HG03460 (cell line): Measurements from ENCODE around the gene PLB1.

Experiments used
- ATAC-seq: cut with Tn5 transposase; IDR thresholded peaks from one replicate; pipeline ENCODE4 v1.9.1; 2021; ENCODE audit not compliant: unreplicated experiment

The PLB1 gene

DNA sequence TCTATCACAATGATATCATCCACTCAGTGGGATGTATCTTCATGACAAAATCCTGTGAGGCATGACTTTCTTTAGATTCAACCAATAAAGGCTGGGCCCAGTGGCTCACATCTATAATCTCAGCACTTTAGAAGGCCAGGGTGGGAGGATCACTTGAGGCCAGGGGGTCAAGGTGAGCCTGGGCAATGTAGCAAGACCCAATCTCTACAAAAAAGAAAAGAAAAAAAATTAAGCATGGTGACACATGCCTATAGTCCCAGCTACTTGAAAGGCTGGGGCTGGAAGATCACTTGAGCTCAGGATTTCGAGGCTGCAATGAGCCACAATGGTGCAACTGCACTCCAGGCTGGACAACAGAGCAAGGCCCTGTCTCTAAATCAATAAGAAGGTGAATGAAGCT is 68.0 kb downstream of the PLB1 start:
- ATAC-seq, result no peak

DNA sequence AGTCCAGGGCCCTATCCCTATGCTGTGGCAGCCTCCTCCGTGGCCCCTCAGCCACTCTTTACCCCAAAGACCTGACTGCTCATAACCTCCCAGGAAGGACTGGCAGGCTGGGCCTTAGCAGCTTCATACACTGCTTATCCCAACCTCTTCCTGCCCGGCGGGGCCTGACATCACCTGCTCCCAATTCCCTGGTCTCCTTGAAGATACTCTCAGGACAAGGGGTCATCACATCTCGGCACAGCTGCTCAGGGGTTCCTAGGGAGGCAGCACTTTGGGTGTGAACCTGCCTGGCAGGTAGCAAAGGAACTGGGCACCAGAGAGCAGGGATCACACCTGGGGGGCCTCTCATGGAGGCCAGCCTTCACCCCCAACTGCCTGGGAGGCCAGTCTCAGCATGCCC is 68.5 kb downstream of the PLB1 start:
- no peak for ATAC-seq

GRCh38 chr2:28565033-28565432 is 69.2 kb downstream of the PLB1 start:
- ATAC-seq, result no peak

DNA sequence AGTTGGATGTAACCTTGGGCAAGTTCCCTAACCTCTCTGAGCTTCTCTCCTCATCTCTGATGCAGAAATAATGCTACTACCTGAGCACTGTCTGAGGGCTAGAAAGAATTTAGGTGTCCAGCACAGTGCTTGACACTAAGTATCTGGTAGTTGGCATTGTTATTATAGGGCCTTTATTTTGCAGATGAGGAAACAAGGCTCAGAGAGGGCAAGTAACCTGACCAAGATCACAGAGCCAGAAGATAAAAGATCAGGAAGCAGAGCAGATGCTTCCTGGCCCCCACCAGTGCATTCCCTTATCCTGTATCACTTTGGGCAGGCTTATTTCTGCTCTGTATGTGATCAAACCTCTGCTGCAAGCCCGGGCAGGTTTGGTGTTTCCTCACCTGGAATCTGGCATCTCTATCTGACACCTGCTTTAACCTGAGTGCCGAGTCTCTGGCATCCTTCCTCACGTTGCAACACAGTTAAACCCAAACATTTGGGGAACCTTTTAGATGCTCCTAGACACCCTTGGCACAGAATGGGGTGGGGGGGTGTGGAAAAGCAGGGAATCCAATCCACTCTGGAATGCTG is 69.9 kb downstream of the PLB1 start:
- ATAC-seq, result no peak

DNA sequence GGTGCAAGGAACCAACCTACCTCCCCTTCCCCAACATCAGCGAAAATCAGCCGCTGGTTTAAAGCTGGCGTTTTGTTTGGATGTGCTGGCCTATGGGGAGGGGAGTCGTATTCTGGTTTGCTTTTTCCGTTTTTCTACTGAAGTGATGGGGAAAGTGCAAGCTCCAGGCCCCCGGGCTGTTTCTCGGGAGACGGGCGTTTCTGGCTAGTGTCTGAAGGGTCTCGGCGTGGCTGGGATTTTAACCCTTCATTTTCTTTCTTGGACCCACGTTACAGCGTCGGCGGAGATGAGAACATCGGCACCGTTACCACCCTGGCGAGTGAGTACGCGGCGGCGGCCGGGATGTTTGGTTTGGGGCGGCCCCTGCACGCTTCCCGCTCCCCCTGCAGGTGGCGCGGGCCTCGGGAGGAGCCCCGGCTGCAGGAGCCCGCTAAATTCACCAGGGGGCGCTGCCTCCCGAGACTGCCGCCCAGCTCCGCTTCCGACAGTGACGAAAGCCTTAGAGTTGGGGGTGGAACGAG is 70.7 kb downstream of the PLB1 start:
- ATAC-seq, result peak; percentile 97

GRCh38 chr2:28567061-28567471 is 71.2 kb downstream of the PLB1 start:
- peak; percentile 19 for ATAC-seq

DNA sequence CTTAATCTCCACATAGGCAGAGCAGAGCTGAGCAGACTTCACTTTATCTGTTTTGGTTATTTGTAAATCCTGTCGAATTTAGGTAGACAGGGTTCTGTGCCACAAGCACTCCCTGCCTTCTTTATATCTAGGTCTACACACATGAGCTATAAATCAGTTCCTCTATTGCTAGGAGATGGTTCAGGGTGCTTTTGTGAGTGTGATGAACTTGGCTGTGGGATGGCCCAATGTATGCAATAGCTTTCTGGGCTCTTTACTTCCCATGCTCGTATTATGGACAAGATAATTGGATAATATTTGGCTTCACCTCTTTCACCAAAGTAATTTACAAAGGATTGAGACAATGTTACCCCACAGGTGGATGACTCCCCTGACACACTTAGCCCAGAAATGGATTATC is 72.2 kb downstream of the PLB1 start:
- ATAC-seq, result no peak

GRCh38 chr2:28568533-28568932 is 72.7 kb downstream of the PLB1 start:
- no peak for ATAC-seq

GRCh38 chr2:28570431-28570830 is 74.6 kb downstream of the PLB1 start:
- no peak for ATAC-seq

DNA sequence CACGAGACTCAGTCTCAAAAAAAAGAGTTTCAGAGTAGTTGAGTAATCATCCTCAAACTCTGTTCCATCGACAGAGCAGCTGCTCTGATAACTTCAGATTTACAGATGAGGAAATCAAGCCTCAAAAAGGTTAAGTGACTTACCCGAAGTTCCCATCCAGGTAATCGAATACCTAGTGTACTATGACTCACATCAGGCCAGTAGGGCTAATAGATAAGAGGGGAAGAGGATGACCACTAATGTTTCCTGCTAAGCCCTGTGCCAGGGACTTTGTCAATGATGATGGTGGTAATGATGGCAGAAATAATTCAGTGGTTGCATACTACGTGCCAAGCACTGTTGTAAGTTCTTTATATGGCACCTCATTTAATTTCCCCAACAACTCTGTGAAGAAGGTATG is 80.9 kb downstream of the PLB1 start:
- ATAC-seq, result no peak

DNA sequence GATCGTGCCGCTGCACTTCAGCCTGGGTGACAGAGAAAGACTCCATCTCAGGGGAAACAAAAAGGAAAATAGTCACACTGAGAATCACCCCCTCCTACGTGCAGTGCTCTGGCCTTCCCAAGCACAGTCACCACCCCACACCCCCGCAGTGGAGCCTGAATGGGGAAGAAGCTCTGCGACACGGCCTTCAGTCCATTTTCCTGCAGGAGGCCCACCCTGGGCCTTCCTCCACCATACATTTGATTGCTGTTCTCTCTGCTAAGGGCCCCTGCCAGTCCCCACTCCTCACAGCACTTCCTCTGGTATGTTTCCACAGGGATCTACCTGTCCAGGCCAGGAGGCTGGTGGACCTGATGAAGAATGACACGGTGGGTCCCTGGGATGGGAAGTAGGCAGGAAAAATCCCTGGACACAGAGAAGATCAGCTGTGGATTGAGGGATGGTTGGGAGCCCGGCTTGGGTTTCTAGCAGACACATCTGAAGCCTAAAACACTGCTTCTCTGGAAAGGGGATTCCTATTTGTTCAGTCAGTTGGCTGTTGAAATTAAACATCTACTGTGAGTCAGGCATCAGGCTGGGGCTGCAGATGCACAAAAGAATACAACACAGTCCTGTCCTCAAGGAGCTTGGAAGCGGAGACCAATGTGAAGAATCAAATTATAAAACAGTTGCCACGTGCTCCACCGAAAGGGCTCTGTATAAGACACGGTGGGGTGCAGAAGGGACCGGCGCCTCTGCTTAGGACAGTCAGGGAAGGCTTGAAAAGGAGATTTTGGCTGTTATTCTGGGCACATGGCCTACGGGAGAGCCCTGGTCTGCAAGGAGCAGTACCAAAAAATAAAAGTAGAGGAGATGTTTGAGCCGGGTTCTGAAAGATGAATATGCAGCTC is 82.2 kb downstream of the PLB1 start:
- no peak for ATAC-seq

DNA sequence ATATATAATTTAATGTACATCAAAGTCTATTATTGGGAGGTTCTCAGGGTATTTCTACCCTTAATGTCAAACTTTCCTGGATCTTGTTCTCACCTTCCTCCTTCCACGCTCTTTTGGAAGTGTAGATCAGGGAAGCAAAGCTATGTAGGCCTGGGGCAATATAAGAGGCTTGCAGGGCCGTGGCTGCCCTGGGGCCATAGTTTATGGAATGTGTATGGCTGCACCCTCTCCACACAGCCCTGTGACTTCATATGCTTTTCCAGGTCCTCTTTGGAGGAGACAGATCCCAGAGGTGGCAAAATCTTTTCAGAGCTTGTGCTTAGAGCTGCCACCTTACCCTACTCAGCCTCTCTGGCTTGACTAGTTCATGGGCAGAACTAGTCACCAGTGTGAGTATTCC is 82.9 kb downstream of the PLB1 start:
- no peak for ATAC-seq

DNA sequence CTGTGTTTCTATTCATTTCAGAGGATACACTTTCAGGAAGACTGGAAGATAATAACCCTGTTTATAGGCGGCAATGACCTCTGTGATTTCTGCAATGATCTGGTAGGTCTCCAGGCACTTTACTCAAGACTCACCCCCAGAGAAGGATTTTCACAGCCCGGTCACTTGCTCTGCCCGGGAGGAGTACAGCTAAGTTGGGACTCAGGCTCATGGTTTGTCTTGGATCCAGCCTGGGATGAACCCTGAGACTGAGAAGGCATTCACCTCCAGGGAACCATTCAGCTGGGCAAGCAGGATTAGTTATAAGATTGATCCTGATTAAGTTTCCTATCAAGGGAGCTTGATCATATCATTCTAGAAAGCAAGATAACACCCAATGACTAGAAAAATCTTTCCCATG is 83.7 kb downstream of the PLB1 start:
- no peak for ATAC-seq

DNA sequence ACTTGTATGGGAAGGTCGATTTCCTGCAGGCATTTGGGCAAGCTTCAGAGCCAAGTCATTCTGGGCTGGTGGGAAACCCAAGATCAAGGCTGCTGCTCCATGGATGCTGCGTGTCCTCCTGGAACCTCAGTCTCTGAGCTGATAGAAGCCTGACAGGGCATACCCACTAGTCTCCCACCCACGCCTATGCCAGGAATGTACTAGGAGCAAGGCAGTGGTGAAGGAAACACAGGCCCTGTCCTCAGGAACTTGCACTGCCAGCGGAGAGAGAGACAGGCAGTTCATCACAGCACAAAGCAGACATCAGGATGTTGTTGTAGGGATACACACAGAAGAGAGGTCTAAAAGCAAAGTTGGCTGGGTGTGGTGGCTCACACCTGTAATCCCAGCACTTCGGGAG is 84.2 kb downstream of the PLB1 start:
- ATAC-seq, result no peak

DNA sequence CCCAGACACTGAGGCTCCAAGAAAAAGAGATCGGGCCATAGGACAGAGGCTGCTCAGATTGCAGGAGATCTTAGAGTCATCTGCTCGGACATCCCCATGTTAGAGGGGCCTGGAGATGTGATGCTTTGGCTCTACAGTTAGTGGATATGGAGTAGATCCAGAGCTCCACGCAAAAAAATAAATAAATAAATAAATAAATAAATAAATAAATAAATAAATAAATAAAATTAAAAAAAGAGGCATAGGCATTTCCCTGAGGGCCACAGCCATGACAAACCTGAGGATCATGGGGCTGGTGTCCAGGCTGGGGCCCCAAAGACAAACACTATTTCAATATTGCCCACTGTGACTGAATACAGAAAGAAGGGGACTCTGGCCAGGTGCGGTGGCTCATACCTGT is 85.5 kb downstream of the PLB1 start:
- ATAC-seq, result no peak

- ATAC-seq, result no peak
Observed at GRCh38 chr2:28582152-28582551, 86.3 kb downstream of the PLB1 start.

- no peak for ATAC-seq
Observed at GRCh38 chr2:28582595-28582994, 86.7 kb downstream of the PLB1 start.

DNA sequence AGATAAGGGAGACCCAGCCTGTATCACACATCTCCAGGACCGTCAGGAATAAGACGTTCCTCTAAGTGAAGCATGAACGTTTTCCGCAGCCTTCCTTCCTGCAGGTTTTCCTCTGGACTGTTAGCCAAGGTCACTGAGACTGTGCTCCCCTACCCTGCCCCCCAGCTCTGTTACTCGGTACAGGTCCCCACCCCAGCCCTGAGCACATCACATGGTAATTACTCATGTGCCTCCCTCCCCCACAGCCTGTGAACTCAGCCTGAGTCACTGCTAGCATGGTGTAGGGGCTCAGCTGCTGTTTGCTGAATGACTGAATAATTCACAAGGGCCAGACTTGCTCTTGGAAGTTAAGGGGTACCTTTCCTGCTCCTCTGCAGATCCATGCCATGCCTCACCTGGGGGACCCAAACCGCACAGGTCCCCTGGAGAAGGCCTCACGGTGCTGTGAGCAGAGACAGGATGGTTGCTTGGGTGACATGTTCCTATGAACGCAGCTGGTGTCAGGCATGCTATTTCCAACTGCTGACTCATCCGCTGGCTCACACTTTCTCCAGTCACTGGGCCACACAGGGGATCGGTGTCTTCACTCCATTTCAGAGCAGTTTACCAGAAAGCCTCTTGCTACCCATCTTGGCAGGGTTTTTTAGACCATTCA is 88.2 kb downstream of the PLB1 start:
- ATAC-seq, result peak; percentile 51

GRCh38 chr2:28586867-28587266 is 91.0 kb downstream of the PLB1 start:
- ATAC-seq, result no peak

DNA sequence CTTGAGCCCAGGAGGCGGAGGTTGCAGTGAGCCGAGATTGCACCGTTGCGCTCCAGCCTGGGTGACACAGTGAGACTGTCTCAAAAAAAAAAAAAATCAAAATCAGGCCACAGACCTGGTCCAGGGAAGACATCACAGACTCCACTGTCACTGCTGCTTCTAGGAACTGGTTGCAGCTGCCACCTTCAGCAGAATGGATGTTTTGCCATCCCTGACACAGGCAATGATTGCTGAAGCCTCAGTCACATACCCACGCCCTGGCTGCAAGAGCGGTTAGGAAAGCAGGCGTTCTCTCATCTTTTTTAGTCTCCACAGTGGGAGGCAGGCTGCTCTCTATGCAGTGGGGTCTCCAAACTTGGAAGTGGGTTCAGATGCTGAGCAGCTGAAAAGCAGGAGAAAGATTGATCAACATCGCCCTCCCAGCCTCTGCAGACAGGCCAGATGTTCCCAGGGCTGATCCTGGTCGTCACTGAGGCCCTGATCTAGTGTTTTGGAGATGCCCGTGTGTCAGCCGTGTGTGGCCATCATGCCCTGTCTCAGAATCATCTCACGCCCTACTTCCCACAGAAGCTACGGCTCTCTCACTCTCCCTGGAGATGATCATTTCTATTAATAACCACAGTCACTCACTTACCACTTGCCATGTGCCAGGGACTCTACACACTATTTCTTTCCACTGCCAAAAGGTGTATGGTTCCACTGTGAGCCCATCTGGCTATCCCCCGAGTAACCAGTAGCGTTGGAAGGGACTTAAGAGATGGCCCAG is 91.8 kb downstream of the PLB1 start:
- ATAC-seq, result no peak

- ATAC-seq, result no peak
Observed at GRCh38 chr2:28588292-28588670, 92.4 kb downstream of the PLB1 start.
